ENCODE results near the gene LRRC4. TPM values are rescaled to one million over a fixed set of nuclear protein-coding genes. Genes with fewer than 3 reads are reported as not detected.

Gene LRRC4
- total and polyA plus RNA-seq, 2 donors (not counting 3 experiments of a cell fraction or from before 2014, with no cell fraction given), result 3.8 to 4.2 TPM

DNA sequence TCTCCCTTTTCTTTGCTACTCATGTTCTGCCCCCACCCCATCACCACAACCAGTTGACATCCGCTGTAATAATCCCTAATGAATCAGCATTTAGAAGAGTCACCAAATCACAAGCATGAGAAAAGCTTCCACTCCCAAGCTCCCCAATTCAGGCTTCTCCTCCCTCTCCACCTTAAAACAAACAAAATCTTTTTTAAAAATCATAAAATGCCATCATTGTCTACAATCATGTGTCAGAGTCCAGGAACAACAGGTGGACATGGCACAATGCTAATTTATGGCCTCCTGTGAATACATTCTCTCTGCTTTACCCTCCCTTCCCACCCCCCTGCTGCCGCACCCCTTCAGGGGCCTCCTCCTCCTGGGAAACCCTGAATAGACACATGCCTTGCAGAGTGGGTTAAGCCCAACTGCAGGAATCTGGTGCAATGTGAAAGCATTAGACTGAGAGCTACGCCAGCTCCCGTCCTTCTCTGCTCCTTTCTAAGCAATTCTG lies 3.7 kb downstream of the LRRC4 start:
- H3K27me3 ChIP-seq (ENCODE audit: control insufficient read depth in 2 of 2, insufficient read depth in 2 of 2, low read length in 2 of 2), result no peaks in the 10 kb centered on the region
- H2AFZ ChIP-seq (ENCODE audit: low read depth, low read length), result no peak overlapping the region
- H3K79me2 ChIP-seq (ENCODE audit: control insufficient read depth, insufficient read depth, low read length), result no peaks in the 10 kb centered on the region
- DNase-seq (ENCODE audit: low read depth, low spot score) (no peak), FAIRE-seq (no peak)
- H3K27ac ChIP-seq (ENCODE audit: insufficient read depth, low read depth, low read length), result no peak overlapping the region
- peaks cover 14% of the 10 kb centered on the region for H3K4me1 ChIP-seq (ENCODE audit: control insufficient read depth, extremely low read depth, insufficient read depth, low read length)
- ChIA-PET POLR2A (no interaction called here), CTCF (no interaction called here)
- TF ChIP-seq, protein P1, sequence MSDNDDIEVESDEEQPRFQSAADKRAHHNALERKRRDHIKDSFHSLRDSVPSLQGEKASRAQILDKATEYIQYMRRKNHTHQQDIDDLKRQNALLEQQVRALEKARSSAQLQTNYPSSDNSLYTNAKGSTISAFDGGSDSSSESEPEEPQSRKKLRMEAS (IDR thresholded peaks at IDR 0.05; ENCODE audit: insufficient read depth, insufficient read length), result no peak
- no peak for TF ChIP-seq POLR2A (IDR thresholded peaks at IDR 0.05; ENCODE audit: low read depth, low read length)
- no peak for TF ChIP-seq JUN (IDR thresholded peaks at IDR 0.05; ENCODE audit: borderline replicate concordance, insufficient read depth, insufficient read length, low read depth)
- TF ChIP-seq FOS (IDR thresholded peaks at IDR 0.05; ENCODE audit: borderline replicate concordance, insufficient read depth, low read length), result no peak
- TF ChIP-seq EZH2 (IDR thresholded peaks at IDR 0.05; ENCODE audit: borderline replicate concordance, low read depth, low read length, severe bottlenecking), result no peak
- no peak for TF ChIP-seq MYC (IDR thresholded peaks at IDR 0.05; ENCODE audit: low read depth, low read length)
- TF ChIP-seq, protein P2, sequence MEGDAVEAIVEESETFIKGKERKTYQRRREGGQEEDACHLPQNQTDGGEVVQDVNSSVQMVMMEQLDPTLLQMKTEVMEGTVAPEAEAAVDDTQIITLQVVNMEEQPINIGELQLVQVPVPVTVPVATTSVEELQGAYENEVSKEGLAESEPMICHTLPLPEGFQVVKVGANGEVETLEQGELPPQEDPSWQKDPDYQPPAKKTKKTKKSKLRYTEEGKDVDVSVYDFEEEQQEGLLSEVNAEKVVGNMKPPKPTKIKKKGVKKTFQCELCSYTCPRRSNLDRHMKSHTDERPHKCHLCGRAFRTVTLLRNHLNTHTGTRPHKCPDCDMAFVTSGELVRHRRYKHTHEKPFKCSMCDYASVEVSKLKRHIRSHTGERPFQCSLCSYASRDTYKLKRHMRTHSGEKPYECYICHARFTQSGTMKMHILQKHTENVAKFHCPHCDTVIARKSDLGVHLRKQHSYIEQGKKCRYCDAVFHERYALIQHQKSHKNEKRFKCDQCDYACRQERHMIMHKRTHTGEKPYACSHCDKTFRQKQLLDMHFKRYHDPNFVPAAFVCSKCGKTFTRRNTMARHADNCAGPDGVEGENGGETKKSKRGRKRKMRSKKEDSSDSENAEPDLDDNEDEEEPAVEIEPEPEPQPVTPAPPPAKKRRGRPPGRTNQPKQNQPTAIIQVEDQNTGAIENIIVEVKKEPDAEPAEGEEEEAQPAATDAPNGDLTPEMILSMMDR (IDR thresholded peaks at IDR 0.05; ENCODE audit: extremely low read depth in 1 of 2, insufficient read depth in 1 of 2, low read depth in 1 of 2, low read length in 2 of 2), result no peak
- TF ChIP-seq GATA2 (IDR thresholded peaks at IDR 0.05; ENCODE audit: insufficient read depth, insufficient read length, low read depth, low read length), result no peak
- TF ChIP-seq POLR2AphosphoS5 (IDR thresholded peaks at IDR 0.05; ENCODE audit: insufficient read depth, low read depth, low read length), result no peak
- no peaks in the 10 kb centered on the region for H3K9me3 ChIP-seq (replicated peaks; ENCODE audit: control insufficient read depth, insufficient read depth, low read length)
- dilution Hi-C loops (cut with MboI; ENCODE audit: extremely low pct_ligation_motif_present, low sequenced_read_pairs) (no loop called here), intact Hi-C loops (cut with micrococcal nuclease) (no loop called here)
- H3K9ac ChIP-seq (replicated peaks; ENCODE audit: extremely low read depth, insufficient read depth, low read length), result no peak overlapping the region
- no peaks in the 10 kb centered on the region for H3K9me1 ChIP-seq (replicated peaks; ENCODE audit: control insufficient read depth, extremely low read depth, insufficient read depth, low read length)
- H3K4me2 ChIP-seq (ENCODE audit: insufficient read depth, low read length), result no peak overlapping the region
- no peaks in the 10 kb centered on the region for H3K36me3 ChIP-seq (ENCODE audit: control insufficient read depth in 2 of 2, extremely low read depth in 1 of 2, insufficient read depth in 2 of 2, low read length in 2 of 2)
- no peaks in the 10 kb centered on the region for H4K20me1 ChIP-seq (replicated peaks; ENCODE audit: control insufficient read depth, extremely low read depth, insufficient read depth, low read length)
- BruUV-seq (replicated peaks), result no TSS peak
- H3K4me3 ChIP-seq (replicated peaks in 1 of 3; ENCODE audit: insufficient read depth in 1 of 3, low read depth in 1 of 3, low read length in 3 of 3), result no peak overlapping the region
